Ovary (tissue), 3 donors: ENCODE measurements around the gene DTWD1.

ENCODE experiments used
- EP300 ChIP-seq: sonication (generic); formaldehyde crosslinking; IDR thresholded peaks from one replicate; pipeline ENCODE4 v1.6.1; 2017; ENCODE audit warnings: antibody characterized with exemption
- POLR2A ChIP-seq: fragments of 450-650 bp; IDR thresholded peaks from one replicate; pipeline ENCODE4 v1.6.1; 2017; ENCODE audit warnings: antibody characterized with exemption, mild to moderate bottlenecking, moderate library complexity
- TF ChIP-seq, protein P1 (sequence below), 3 donors: fragments of 450-650 bp in 2 of 3; fragments of 200-600 bp in 1 of 3; IDR thresholded peaks; one replicate each; pipeline versions ENCODE4 v1.5.1 to v1.8.0; 2016 to 2022; ENCODE audit warnings: antibody characterized with exemption in 3 of 3, mild to moderate bottlenecking in 1 of 3
- donor health status: DM: no; HTN: no; CAD: no.

DNA sequence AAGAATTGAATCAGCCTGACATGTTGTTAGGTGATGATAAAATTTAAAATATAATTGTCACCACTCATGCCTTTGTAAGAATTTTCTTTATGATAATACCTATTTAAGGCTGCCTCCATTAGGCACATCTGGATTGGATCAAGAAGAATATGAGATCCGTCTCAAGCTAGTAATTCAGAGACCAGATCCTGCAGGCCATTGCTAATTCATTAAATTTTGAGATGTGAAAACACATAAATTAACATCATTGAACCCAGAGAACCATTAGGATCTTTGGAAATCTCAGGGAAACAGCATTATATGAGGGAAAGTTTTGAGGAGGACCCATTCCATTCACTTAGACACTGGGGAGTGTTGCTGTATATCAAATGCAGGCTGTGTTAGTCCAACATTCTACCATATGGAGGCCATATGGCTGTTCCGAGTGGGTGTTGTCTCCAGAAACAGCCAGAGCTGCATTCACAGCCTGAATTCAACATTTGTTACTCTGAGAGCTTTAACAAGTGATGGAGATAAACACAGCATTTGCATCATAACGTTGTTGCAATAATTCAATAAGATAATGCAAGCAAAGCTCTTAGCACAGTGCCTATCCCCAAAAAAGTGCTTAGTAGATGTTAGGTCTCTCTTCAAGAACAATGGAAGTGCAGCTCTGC is 67.4 kb downstream of the DTWD1 start:
- TF ChIP-seq POLR2A (no peak), EP300 (no peak)
- TF ChIP-seq, protein P1, sequence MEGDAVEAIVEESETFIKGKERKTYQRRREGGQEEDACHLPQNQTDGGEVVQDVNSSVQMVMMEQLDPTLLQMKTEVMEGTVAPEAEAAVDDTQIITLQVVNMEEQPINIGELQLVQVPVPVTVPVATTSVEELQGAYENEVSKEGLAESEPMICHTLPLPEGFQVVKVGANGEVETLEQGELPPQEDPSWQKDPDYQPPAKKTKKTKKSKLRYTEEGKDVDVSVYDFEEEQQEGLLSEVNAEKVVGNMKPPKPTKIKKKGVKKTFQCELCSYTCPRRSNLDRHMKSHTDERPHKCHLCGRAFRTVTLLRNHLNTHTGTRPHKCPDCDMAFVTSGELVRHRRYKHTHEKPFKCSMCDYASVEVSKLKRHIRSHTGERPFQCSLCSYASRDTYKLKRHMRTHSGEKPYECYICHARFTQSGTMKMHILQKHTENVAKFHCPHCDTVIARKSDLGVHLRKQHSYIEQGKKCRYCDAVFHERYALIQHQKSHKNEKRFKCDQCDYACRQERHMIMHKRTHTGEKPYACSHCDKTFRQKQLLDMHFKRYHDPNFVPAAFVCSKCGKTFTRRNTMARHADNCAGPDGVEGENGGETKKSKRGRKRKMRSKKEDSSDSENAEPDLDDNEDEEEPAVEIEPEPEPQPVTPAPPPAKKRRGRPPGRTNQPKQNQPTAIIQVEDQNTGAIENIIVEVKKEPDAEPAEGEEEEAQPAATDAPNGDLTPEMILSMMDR (IDR thresholded peaks at IDR 0.05): no peak
